ENCODE data around the gene MBD3.
"Not testable (repeated sequence)": the region's sequence is repeated elsewhere in the genome, so short reads cannot be mapped to it uniquely, and the experiment has no call there.

MBD3 gene

GRCh38 chr19:1538978-1539377, 53.7 kb downstream of the MBD3 start:
- DNase-seq (ENCODE audit: low read depth): no peak

GRCh38 chr19:1535699-1536098, 57.0 kb downstream of the MBD3 start:
- DNase-seq (ENCODE audit: low read depth): not testable (repeated sequence)

- no peak for DNase-seq (ENCODE audit: low read depth)
These were observed 57.7 kb downstream of the MBD3 start for GRCh38 chr19:1534972-1535371.

- DNase-seq (ENCODE audit: low read depth): no peak
These were observed 59.0 kb downstream of the MBD3 start for GRCh38 chr19:1533510-1534150.

- no peak for DNase-seq (ENCODE audit: low read depth)
These were observed 60.7 kb downstream of the MBD3 start for GRCh38 chr19:1532003-1532402.

GRCh38 chr19:1531587-1531986, 61.1 kb downstream of the MBD3 start:
- DNase-seq (ENCODE audit: low read depth): no peak

GRCh38 chr19:1530856-1531255, 61.8 kb downstream of the MBD3 start:
- DNase-seq (ENCODE audit: low read depth): not testable (repeated sequence)

- no peak for DNase-seq (ENCODE audit: low read depth)
These were observed 63.2 kb downstream of the MBD3 start for GRCh38 chr19:1529430-1529816.

- DNase-seq (ENCODE audit: low read depth): no peak
These were observed 63.9 kb downstream of the MBD3 start for GRCh38 chr19:1528596-1529429.

GRCh38 chr19:1527650-1528309, 64.9 kb downstream of the MBD3 start:
- no peak for DNase-seq (ENCODE audit: low read depth)

- no peak for DNase-seq (ENCODE audit: low read depth)
These were observed 65.6 kb downstream of the MBD3 start for GRCh38 chr19:1526979-1527649.

- DNase-seq (ENCODE audit: low read depth): no peak
These were observed 66.4 kb downstream of the MBD3 start for GRCh38 chr19:1526066-1526778.

- DNase-seq (ENCODE audit: low read depth): no peak
These were observed 67.3 kb downstream of the MBD3 start for GRCh38 chr19:1525343-1525742.

GRCh38 chr19:1524972-1525325, 67.7 kb downstream of the MBD3 start:
- DNase-seq (ENCODE audit: low read depth): no peak

GRCh38 chr19:1524287-1524971, 68.2 kb downstream of the MBD3 start:
- no peak for DNase-seq (ENCODE audit: low read depth)
